ENCODE results near the gene CARD11. TPM values are rescaled to one million over a fixed set of nuclear protein-coding genes. Genes with fewer than 3 reads are reported as not detected.
A peak's percentile ranks its signal among the peaks of the same experiment; 100 is the strongest.

The CARD11 gene
- 118 TPM for total RNA-seq
- polyA plus RNA-seq = 10 to 100 TPM in 2 of 4 donors, 1 to 10 TPM in 2; 7.1 to 11.6 (median 10.0) TPM

GRCh38 chr7:3043544-3044371 is at the start of gene CARD11:
TSS of gene CARD11 (minus strand) at chr7:3043867. CDS start at chr7:2958506, 85,361 bp downstream.
- H3K36me3 ChIP-seq (ENCODE audit: control insufficient read depth, insufficient read depth, low read length) = no peaks in the 10 kb centered on the region
- H3K4me3 Mint-ChIP-seq = peak within 1 kb of the TSS; percentile 92 to 98 (median 94)
- no peaks in the 10 kb centered on the region for H3K27me3 ChIP-seq (ENCODE audit: control insufficient read depth, insufficient read depth, low read length)
- peaks cover 21% of the 10 kb centered on the region for H3K36me3 Mint-ChIP-seq
- peaks cover 49% of the 10 kb centered on the region for H3K4me1 ChIP-seq (ENCODE audit: control insufficient read depth, insufficient read depth, low read length, poor library complexity, severe bottlenecking)
- peak; percentile 44 to 76 (median 45) for DNase-seq
- H3K27me3 Mint-ChIP-seq = peaks cover 4% of the 10 kb centered on the region
- peak within 1 kb of the TSS; percentile 92 for H3K27ac ChIP-seq (ENCODE audit: insufficient read depth, low read length, poor library complexity, severe bottlenecking)
- H3K4me3 ChIP-seq (ENCODE audit: low read depth, low read length) = peak within 1 kb of the TSS; percentile 76
- H3K27ac Mint-ChIP-seq = peak within 1 kb of the TSS; percentile 85 to 97 (median 96)
- H3K4me1 Mint-ChIP-seq = peaks cover 13 to 54% (median 30%) of the 10 kb centered on the region in 4 donors
- peak; percentile 52 for ATAC-seq (ENCODE audit: low read depth in 2 of 2)
- no peaks in the 10 kb centered on the region for H3K9me3 ChIP-seq (ENCODE audit: control insufficient read depth in 2 of 2, low read length in 2 of 2)
- no peaks in the 10 kb centered on the region for H3K9me3 Mint-ChIP-seq

GRCh38 chr7:3092468-3092867 is 48.8 kb upstream of the CARD11 start:
- Mint-ChIP-seq H3K27me3 (no peaks in the 10 kb centered on the region), H3K27ac (peak overlapping the region; percentile 89 to 98 (median 96)), H3K36me3 (no peaks in the 10 kb centered on the region), H3K4me1 (peaks cover 30 to 69% (median 52%) of the 10 kb centered on the region in 4 donors), H3K9me3 (peaks cover 0 to 3% (median 0%) of the 10 kb centered on the region in 7 donors), H3K4me3 (peak overlapping the region; percentile 61 to 84 (median 77))
- no peaks in the 10 kb centered on the region for H3K9me3 ChIP-seq (ENCODE audit: control insufficient read depth in 2 of 2, low read length in 2 of 2)
- peak; percentile 55 to 89 (median 78) for DNase-seq
- peak overlapping the region; percentile 55 for H3K4me3 ChIP-seq (ENCODE audit: low read depth, low read length)
- H3K27me3 ChIP-seq (ENCODE audit: control insufficient read depth, insufficient read depth, low read length) = no peaks in the 10 kb centered on the region
- H3K27ac ChIP-seq (ENCODE audit: insufficient read depth, low read length, poor library complexity, severe bottlenecking) = peak overlapping the region; percentile 84
- peaks cover 63% of the 10 kb centered on the region for H3K4me1 ChIP-seq (ENCODE audit: control insufficient read depth, insufficient read depth, low read length, poor library complexity, severe bottlenecking)
- ATAC-seq (ENCODE audit: low read depth in 2 of 2) = peak; percentile 77 to 80
- no peaks in the 10 kb centered on the region for H3K36me3 ChIP-seq (ENCODE audit: control insufficient read depth, insufficient read depth, low read length)

GRCh38 chr7:3091631-3092030 is 48.0 kb upstream of the CARD11 start:
- Histone ChIP-seq H3K27me3 (ENCODE audit: control insufficient read depth, insufficient read depth, low read length) (no peaks in the 10 kb centered on the region), H3K9me3 (ENCODE audit: control insufficient read depth in 2 of 2, low read length in 2 of 2) (no peaks in the 10 kb centered on the region), H3K36me3 (ENCODE audit: control insufficient read depth, insufficient read depth, low read length) (no peaks in the 10 kb centered on the region), H3K4me1 (ENCODE audit: control insufficient read depth, insufficient read depth, low read length, poor library complexity, severe bottlenecking) (peaks cover 63% of the 10 kb centered on the region), H3K27ac (ENCODE audit: insufficient read depth, low read length, poor library complexity, severe bottlenecking) (peak overlapping the region; percentile 84), H3K4me3 (ENCODE audit: low read depth, low read length) (peak overlapping the region; percentile 55)
- Mint-ChIP-seq H3K36me3 (no peaks in the 10 kb centered on the region), H3K4me3 (peak overlapping the region; percentile 41 to 84 (median 67)), H3K9me3 (peaks cover 0 to 2% (median 0%) of the 10 kb centered on the region in 7 donors), H3K27me3 (no peaks in the 10 kb centered on the region), H3K4me1 (peaks cover 30 to 71% (median 51%) of the 10 kb centered on the region in 4 donors), H3K27ac (peak overlapping the region; percentile 89 to 98 (median 96))
- ATAC-seq (ENCODE audit: low read depth in 2 of 2) (no peak), DNase-seq (no peak)

GRCh38 chr7:3089493-3089892 is 45.8 kb upstream of the CARD11 start:
- peak overlapping the region in 2 of 3 donors; percentile 67 to 77 for H3K27ac Mint-ChIP-seq
- no peaks in the 10 kb centered on the region for H3K36me3 Mint-ChIP-seq
- ATAC-seq (ENCODE audit: low read depth in 2 of 2) (no peak), DNase-seq (peak in 1 of 3 donors; percentile 41)
- Histone ChIP-seq H3K4me3 (ENCODE audit: low read depth, low read length) (no peak overlapping the region), H3K4me1 (ENCODE audit: control insufficient read depth, insufficient read depth, low read length, poor library complexity, severe bottlenecking) (peaks cover 50% of the 10 kb centered on the region), H3K27ac (ENCODE audit: insufficient read depth, low read length, poor library complexity, severe bottlenecking) (no peak overlapping the region), H3K27me3 (ENCODE audit: control insufficient read depth, insufficient read depth, low read length) (no peaks in the 10 kb centered on the region), H3K36me3 (ENCODE audit: control insufficient read depth, insufficient read depth, low read length) (no peaks in the 10 kb centered on the region), H3K9me3 (ENCODE audit: control insufficient read depth in 2 of 2, low read length in 2 of 2) (no peaks in the 10 kb centered on the region)
- H3K9me3 Mint-ChIP-seq = peaks cover 0 to 2% (median 0%) of the 10 kb centered on the region in 7 donors
- no peak overlapping the region for H3K4me3 Mint-ChIP-seq
- H3K27me3 Mint-ChIP-seq = no peaks in the 10 kb centered on the region
- H3K4me1 Mint-ChIP-seq = peaks cover 25 to 53% (median 39%) of the 10 kb centered on the region in 4 donors

- no peak for ATAC-seq (ENCODE audit: low read depth in 2 of 2)
- Mint-ChIP-seq H3K27me3 (no peaks in the 10 kb centered on the region), H3K4me1 (peaks cover 11 to 31% (median 26%) of the 10 kb centered on the region in 4 donors), H3K27ac (peak overlapping the region in 1 of 3 donors; percentile 65), H3K36me3 (no peaks in the 10 kb centered on the region), H3K4me3 (no peak overlapping the region), H3K9me3 (peaks cover 0 to 2% (median 0%) of the 10 kb centered on the region in 7 donors)
- Histone ChIP-seq H3K27ac (ENCODE audit: insufficient read depth, low read length, poor library complexity, severe bottlenecking) (no peak overlapping the region), H3K4me3 (ENCODE audit: low read depth, low read length) (no peak overlapping the region), H3K36me3 (ENCODE audit: control insufficient read depth, insufficient read depth, low read length) (no peaks in the 10 kb centered on the region), H3K9me3 (ENCODE audit: control insufficient read depth in 2 of 2, low read length in 2 of 2) (no peaks in the 10 kb centered on the region), H3K27me3 (ENCODE audit: control insufficient read depth, insufficient read depth, low read length) (no peaks in the 10 kb centered on the region), H3K4me1 (ENCODE audit: control insufficient read depth, insufficient read depth, low read length, poor library complexity, severe bottlenecking) (peaks cover 28% of the 10 kb centered on the region)
- no peak for DNase-seq
These were observed 43.6 kb upstream of the CARD11 start for GRCh38 chr7:3087243-3087755.

GRCh38 chr7:3083350-3083749 is 39.7 kb upstream of the CARD11 start:
- H3K27me3 Mint-ChIP-seq = peaks cover 4% of the 10 kb centered on the region
- no peak for ATAC-seq (ENCODE audit: low read depth in 2 of 2)
- H3K36me3 ChIP-seq (ENCODE audit: control insufficient read depth, insufficient read depth, low read length) = no peaks in the 10 kb centered on the region
- no peaks in the 10 kb centered on the region for H3K4me1 ChIP-seq (ENCODE audit: control insufficient read depth, insufficient read depth, low read length, poor library complexity, severe bottlenecking)
- no peak overlapping the region for H3K4me3 ChIP-seq (ENCODE audit: low read depth, low read length)
- no peaks in the 10 kb centered on the region for H3K9me3 ChIP-seq (ENCODE audit: control insufficient read depth in 2 of 2, low read length in 2 of 2)
- H3K27ac Mint-ChIP-seq = no peak overlapping the region
- H3K27me3 ChIP-seq (ENCODE audit: control insufficient read depth, insufficient read depth, low read length) = no peaks in the 10 kb centered on the region
- H3K9me3 Mint-ChIP-seq = no peaks in the 10 kb centered on the region
- H3K36me3 Mint-ChIP-seq = no peaks in the 10 kb centered on the region
- peaks cover 0 to 8% (median 3%) of the 10 kb centered on the region in 4 donors for H3K4me1 Mint-ChIP-seq
- DNase-seq = no peak
- H3K27ac ChIP-seq (ENCODE audit: insufficient read depth, low read length, poor library complexity, severe bottlenecking) = no peak overlapping the region
- H3K4me3 Mint-ChIP-seq = no peak overlapping the region

GRCh38 chr7:3082831-3083230 is 39.2 kb upstream of the CARD11 start:
- Histone ChIP-seq H3K4me1 (ENCODE audit: control insufficient read depth, insufficient read depth, low read length, poor library complexity, severe bottlenecking) (no peaks in the 10 kb centered on the region), H3K27me3 (ENCODE audit: control insufficient read depth, insufficient read depth, low read length) (no peaks in the 10 kb centered on the region), H3K4me3 (ENCODE audit: low read depth, low read length) (no peak overlapping the region), H3K9me3 (ENCODE audit: control insufficient read depth in 2 of 2, low read length in 2 of 2) (no peaks in the 10 kb centered on the region), H3K36me3 (ENCODE audit: control insufficient read depth, insufficient read depth, low read length) (no peaks in the 10 kb centered on the region), H3K27ac (ENCODE audit: insufficient read depth, low read length, poor library complexity, severe bottlenecking) (no peak overlapping the region)
- Mint-ChIP-seq H3K27me3 (peaks cover 4% of the 10 kb centered on the region), H3K9me3 (no peaks in the 10 kb centered on the region), H3K4me1 (peaks cover 0 to 10% (median 3%) of the 10 kb centered on the region in 4 donors), H3K27ac (no peak overlapping the region), H3K36me3 (no peaks in the 10 kb centered on the region), H3K4me3 (no peak overlapping the region)
- ATAC-seq (ENCODE audit: low read depth in 2 of 2) = no peak
- DNase-seq = no peak
